Adrenal gland (tissue), 5 donors: ENCODE measurements around the gene ARHGEF17.

Experiments used
- CTCF ChIP-seq, 6 experiments: fragments of 450-650 bp in 4 of 6; fragments of 200-600 bp in 2 of 6; sonication (generic) in 1 of 6; IDR thresholded peaks; 1 replicate in 5 of 6; 2 replicates in 1 of 6; pipeline versions ENCODE4 v1.5.1 to v1.8.0; 2016 to 2021; ENCODE audit warnings: antibody characterized with exemption in 6 of 6, mild to moderate bottlenecking in 2 of 6, moderate library complexity in 1 of 6
- POLR2A ChIP-seq, 2 donors: fragments of 450-650 bp; IDR thresholded peaks; one replicate each; pipeline ENCODE4 v1.6.1; 2017; ENCODE audit warnings: antibody characterized with exemption in 2 of 2, mild to moderate bottlenecking in 2 of 2, moderate library complexity in 1 of 2
- donor health status: DM: no; HTN: no; CAD: no.

- TF ChIP-seq CTCF (IDR thresholded peaks at IDR 0.05): no peak
- TF ChIP-seq POLR2A (IDR thresholded peaks at IDR 0.05): no peak
Measured at GRCh38 chr11:73259406-73260126, 48.5 kb upstream of the ARHGEF17 start.
